HG02623 (cell line): Measurements from ENCODE around the gene TYK2.
A peak's percentile ranks its signal among the peaks of the same experiment; 100 is the strongest.
"Not testable (repeated sequence)": the region's sequence is repeated elsewhere in the genome, so short reads cannot be mapped to it uniquely, and the experiment has no call there.

ENCODE experiments used
- ATAC-seq: cut with Tn5 transposase; IDR thresholded peaks from one replicate; pipeline ENCODE4 v1.9.1; 2021; ENCODE audit warnings: moderate library complexity; ENCODE audit not compliant: unreplicated experiment

TYK2 gene

GRCh38 chr19:10378124-10378523, 2.2 kb downstream of the TYK2 start:
- no peak for ATAC-seq

DNA sequence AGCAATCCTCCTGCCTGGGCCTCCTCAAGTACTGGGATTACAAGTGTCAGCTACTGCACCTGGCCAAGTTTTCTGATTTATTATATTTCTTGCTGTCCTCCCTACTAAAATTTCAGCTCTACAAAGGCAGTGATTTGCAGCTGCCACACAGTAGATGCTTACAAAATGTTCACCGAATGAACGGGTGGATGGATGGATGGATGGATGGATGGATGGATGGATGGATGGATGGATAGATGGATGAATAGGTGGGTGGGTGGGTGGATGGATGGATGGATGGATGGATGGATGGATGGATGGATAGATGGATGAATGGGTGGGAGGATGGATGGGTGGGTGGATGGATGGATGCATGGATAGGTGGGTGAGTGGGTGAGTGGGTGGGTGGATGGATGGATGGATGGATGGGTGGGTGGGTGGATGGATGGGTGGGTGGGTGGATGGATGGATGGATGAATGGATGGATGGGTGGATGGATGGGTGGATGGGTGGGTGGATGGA, 3.2 kb downstream of the TYK2 start:
- not testable (repeated sequence) for ATAC-seq

GRCh38 chr19:10374931-10375330, 5.4 kb downstream of the TYK2 start:
- no peak for ATAC-seq

DNA sequence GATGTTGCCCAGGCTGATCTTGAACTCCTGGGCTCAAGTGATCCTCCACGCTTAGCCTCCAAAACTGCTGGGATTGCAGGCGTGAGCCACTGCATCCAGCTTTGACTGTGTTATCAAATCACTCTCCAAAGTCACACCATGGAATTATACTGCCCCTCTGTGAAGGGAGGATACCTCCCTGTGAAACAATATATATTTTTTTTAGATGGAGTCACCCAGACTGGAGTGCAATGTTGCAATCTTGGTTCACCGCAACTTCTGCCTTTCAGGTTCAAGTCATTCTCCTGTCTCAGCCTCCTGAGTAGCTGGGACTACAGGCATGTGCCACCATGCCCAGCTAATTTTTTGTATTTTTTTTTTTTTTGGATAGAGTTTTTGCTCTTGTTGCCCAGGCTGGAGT, 7.7 kb downstream of the TYK2 start:
- ATAC-seq = no peak

GRCh38 chr19:10368101-10368803, 12.1 kb downstream of the TYK2 start:
- ATAC-seq = no peak

DNA sequence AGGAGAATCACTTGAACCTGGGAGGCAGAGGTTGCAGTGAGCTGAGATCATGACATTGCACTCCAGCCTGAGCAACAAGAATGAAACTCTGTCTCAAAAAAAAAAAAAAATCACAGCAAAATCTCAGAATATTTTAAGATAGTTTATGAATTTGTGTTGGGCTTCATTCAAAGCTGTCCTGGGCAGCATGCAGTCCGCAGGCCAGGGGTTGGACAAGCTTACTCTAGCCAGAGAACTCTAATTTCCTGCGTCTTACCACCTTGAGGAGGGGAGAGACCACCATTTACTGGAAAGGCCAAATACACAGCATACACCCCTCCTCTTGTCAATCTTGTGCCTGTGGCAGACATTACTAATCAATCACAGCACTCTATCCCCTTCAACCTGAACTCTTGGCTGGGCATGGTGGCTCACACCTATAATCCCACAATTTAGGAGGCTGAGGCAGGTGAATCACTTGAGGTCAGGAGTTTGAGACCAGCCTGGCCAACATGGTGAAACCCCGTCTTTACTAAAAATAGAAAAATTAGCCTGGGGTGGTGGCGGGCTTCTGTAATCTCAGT, 13.3 kb downstream of the TYK2 start:
- not testable (repeated sequence) for ATAC-seq

- ATAC-seq = no peak
These were observed 14.9 kb downstream of the TYK2 start for GRCh38 chr19:10365518-10365917.

DNA sequence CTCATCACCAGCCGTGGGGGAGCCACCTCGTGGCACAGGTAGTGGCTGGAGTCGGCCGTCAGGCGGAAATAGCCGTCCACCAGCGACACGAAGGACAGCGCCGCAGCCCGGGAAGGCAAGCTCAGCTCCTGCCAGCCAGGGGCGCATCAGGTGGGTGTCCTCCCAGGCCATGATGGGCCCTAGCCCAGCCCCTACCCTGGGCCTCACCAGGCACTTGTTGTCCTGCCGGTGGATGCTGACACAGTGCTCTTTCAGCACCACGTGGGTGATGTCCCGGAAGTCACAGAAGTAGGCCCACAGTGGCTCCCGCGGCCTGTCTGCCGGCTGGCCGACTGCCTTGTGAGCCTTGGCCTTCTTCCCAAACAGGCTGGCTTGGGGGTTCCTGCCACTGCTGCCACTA, 15.7 kb downstream of the TYK2 start:
- ATAC-seq = no peak

- no peak for ATAC-seq
These were observed 16.5 kb downstream of the TYK2 start for GRCh38 chr19:10363789-10364281.

- ATAC-seq = no peak
These were observed 18.1 kb downstream of the TYK2 start for GRCh38 chr19:10362259-10362658.

DNA sequence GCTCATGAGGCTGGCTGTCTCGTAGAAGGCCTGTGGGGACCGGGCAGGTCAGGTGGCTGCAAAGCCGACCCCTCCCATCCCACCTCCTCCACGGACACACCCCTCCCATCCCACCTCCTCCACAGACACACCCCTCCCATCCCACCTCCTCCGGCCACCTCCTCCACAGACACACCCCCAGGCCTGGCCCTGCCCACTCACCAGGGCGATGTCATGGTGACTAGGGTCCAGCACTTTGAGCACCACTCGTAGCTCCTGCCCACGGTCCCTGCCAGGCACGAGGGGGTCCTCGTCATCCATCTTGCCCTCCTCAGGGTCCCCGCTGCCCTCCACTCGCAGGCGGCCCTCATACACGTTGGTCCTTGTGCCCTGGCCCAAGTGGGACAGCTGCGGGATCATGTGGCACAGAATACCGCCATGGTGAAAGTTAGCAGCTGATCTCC, 18.8 kb downstream of the TYK2 start:
- ATAC-seq = no peak

DNA sequence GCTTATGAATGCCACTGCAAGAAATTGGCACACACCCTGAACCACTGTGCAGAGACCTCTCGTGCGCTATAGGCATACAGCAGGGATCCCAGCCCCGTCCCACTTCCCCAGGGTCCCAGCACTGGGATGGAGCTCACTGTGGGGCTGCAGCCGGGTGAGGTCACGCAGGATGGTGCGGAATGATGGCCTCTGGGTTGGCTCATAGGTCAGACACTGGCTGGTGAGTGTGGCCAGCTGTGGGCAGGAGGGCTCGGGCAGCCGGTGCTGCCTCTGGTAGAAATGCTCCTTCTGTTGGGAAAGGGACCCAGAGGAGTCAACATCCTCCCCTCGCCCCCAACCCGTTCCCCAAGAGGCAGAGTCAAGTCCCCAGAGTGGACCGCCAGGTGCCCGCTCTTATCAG, 23.9 kb downstream of the TYK2 start:
- ATAC-seq = no peak

DNA sequence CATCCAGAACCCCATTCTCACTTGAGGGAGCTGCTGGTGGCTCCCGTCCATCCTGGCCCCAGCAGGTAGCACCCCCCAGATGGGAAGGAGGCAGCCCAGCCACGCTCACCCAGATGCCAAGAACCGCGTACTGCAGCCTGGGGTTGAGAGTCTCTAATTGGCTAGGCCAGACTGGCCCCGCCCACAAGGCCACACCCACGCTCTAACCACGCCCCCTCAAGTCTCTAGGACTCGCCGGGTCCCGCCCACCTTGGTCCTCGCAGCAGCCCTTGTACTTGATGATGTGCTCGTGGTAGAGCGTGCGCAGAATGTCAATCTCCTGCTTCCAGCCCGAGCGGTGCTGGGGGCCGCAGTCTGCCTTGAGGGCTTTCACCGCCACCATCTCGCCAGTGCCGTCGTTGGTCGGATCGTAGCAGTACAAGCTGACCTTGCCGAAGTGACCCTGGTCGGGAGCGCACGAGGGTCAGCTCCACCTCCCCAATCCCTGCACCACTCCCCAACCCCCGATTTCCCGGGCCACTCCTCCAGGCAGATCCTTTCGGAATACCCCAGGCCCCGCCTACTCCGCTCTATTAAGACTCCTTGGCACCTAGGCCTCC, 26.5 kb downstream of the TYK2 start:
- ATAC-seq = no peak

DNA sequence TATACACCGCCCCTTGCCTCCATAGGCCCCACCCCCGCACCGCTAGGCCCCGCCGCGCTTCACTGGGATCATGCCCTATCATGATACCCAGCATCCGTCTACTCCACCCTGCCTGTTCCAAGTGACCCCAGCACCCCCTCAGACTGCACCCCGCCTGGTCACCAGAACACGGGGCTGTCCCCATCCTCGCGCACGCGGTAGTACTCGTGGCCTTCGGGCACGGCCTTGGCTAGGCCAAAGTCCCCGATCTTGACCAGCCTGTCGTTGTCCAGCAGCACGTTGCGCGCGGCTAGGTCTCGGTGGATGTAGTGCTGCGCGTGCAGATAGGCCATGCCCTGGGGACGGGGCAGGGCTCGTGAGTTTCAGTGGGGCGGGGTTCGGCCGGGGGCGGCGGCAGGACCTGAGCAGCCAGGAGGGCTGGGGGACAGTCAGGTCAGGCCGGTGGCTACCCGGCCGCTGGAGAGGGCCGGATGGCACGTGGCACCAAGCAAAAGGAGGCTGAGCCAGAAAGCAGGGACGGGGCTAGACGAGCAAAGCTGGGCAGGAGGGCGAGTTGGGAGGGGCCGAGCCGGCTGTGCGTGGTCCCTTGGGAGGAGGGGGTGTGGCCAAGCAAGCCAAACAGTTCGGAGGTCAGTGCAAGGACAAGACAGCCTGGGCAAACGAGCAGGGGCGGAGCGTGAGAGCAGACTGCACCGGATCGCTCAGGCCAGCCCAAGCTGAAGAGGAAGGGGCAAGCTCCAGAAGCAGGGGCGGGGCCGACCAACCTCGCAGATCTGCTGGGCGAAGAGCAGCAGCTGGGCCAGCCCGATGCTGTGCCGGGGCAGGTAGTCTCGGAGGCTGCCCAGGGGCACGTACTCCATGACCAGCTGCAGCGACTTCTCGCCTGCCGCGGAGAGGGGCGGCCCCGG, 27.4 kb downstream of the TYK2 start:
- ATAC-seq = no peak

GRCh38 chr19:10346509-10346908, 33.9 kb downstream of the TYK2 start:
- no peak for ATAC-seq

- ATAC-seq = no peak
These were observed 35.6 kb downstream of the TYK2 start for GRCh38 chr19:10344780-10345179.

DNA sequence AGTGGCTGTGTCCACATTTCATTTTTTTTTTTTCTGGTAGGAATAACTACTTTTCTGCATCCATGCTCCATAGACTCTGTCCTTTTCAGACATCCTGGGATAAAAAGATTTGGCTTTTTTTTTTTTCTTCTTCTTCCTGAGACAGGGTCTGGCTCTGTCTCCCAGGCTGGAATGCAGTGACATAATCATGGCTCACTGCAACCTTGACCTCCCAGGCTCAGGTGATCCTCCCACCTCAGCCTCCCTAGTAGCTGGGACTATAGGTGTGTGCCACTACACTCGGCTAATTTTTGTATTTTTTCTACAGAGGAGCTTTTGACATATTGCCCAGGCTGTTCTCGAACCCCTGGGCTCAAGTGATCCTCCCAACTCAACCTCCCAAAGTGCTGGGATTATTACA, 36.9 kb downstream of the TYK2 start:
- no peak for ATAC-seq

- ATAC-seq = no peak
These were observed 40.4 kb downstream of the TYK2 start for GRCh38 chr19:10339977-10340376.

DNA sequence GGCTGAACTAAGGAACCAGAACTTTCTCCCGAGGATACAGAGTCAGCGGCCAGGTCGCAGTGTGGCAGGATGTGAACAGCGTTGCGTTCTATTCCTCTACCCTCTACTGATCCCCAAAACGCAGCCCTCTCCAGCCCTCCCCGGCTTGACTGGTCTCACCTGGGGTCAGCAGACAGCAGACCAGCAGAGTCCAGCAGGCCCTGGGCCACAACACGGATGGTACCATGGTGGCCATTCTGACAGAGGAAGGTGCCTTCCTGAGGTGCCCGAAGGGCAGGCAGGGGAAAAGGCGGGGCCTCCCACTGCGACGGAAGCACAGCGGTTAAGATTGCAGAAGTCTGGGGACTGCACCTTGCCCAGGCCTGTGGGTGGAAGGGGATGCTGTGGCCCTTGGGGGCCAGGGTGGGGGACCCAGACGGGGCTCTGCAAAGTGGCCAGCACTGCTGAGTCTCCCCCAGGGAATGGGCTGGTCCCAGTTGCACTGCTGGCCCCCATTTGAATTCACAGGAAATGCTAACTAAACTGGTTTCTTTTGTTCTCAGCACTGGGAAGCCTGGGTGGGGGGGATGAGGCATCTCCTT, 40.9 kb downstream of the TYK2 start, which contains the start of gene ICAM3:
Gene ICAM3, minus strand, starts transcription at position 245 of the 581 bp plus-strand sequence. Its CDS starts 10 bp downstream, at position 235.
- ATAC-seq = peak; percentile 52

DNA sequence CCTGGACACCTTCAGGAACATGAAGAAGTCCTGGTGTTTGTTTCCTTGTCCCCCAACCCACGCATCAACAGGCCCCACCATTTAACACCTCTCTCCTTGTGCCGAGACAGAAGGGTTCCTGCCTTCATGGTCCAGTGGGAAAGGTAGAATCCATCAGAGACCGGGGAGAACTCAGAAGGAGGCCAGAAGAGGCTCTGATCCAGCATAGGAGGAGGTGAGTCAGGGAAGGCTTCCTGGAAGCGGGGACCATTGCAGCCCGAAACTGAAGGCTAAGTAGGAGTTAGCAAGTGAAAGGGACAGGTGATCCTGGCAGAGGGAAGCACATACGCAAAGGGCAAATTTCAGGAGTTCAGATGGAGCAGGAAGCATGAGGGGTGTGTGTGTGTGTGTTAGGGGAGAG, 41.4 kb downstream of the TYK2 start:
- no peak for ATAC-seq

GRCh38 chr19:10336725-10337124, 43.6 kb downstream of the TYK2 start:
- ATAC-seq = not testable (repeated sequence)
